Body of pancreas (tissue), 4 donors: ENCODE measurements around the gene CREBRF.

Experiments
- CTCF ChIP-seq, 7 experiments: fragments of 450-650 bp in 4 of 7; fragments of 200-600 bp in 3 of 7; sonication (generic) in 3 of 7; IDR thresholded peaks; one replicate each; pipeline ENCODE4 v1.5.1; 2016 to 2019; ENCODE audit warnings: antibody characterized with exemption in 7 of 7
- POLR2A ChIP-seq, 3 donors: fragments of 450-650 bp; IDR thresholded peaks; one replicate each; pipeline ENCODE4 v1.6.1; 2016; ENCODE audit warnings: antibody characterized with exemption in 3 of 3, mild to moderate bottlenecking in 2 of 3

GRCh38 chr5:173155912-173156311 is 99.8 kb downstream of the CREBRF start:
- TF ChIP-seq POLR2A (IDR thresholded peaks at IDR 0.05) (no peak), CTCF (IDR thresholded peaks at IDR 0.05) (no peak)
